HEK293T (cell line): ENCODE results near the gene ZNF541.

Experiments used
- CTCF ChIA-PET: fragments of 350-600 bp; formaldehyde crosslinking; extraction: SDS; loops from one replicate; lab custom pipeline; 2021; ENCODE audit warnings: antibody characterized with exemption, inconsistent platforms; lab: Yijun Ruan, JAX
- POLR2A ChIA-PET: fragments of 350-600 bp; formaldehyde crosslinking; extraction: SDS; loops from one replicate; lab custom pipeline; 2020; ENCODE audit warnings: antibody characterized with exemption, inconsistent platforms; lab: Yijun Ruan, JAX
- DNase-seq: peaks from one replicate; pipeline ENCODE4 v3.0.0; 2012; ENCODE audit warnings: mixed read lengths; ENCODE audit errors: extremely low spot score
- ARNT ChIP-seq: fragments of 450-650 bp; IDR thresholded peaks from 2 replicates; pipeline ENCODE4 v1.6.1; 2017; ENCODE audit warnings: mild to moderate bottlenecking
- BHLHE40 ChIP-seq: fragments of 450-650 bp; IDR thresholded peaks from 2 replicates; pipeline ENCODE4 v1.6.1; 2016; ENCODE audit warnings: mild to moderate bottlenecking, moderate library complexity, borderline replicate concordance
- CTBP1 ChIP-seq: fragments of 450-650 bp; IDR thresholded peaks from 2 replicates; pipeline ENCODE4 v1.6.1; 2016; ENCODE audit warnings: borderline replicate concordance
- ELF4 ChIP-seq: fragments of 450-650 bp; IDR thresholded peaks from 2 replicates; pipeline ENCODE4 v1.6.1; 2017; ENCODE audit warnings: antibody characterized with exemption
- FOXA1 ChIP-seq: fragments of 450-650 bp; IDR thresholded peaks from 2 replicates; pipeline ENCODE4 v1.6.1; 2016; ENCODE audit warnings: mild to moderate bottlenecking
- FOXK2 ChIP-seq: fragments of 450-650 bp; IDR thresholded peaks from 2 replicates; pipeline ENCODE4 v1.6.1; 2016; ENCODE audit warnings: mild to moderate bottlenecking
- FOXM1 ChIP-seq: fragments of 450-650 bp; IDR thresholded peaks from 2 replicates; pipeline ENCODE4 v1.6.1; 2017; ENCODE audit warnings: mild to moderate bottlenecking, borderline replicate concordance
- HDGF ChIP-seq: fragments of 450-650 bp; IDR thresholded peaks from 2 replicates; pipeline ENCODE4 v1.6.1; 2017; ENCODE audit warnings: antibody characterized with exemption, borderline replicate concordance
- L3MBTL2 ChIP-seq: fragments of 450-650 bp; conservative IDR thresholded peaks from 2 replicates; pipeline ENCODE4 v1.6.1; 2016; ENCODE audit warnings: mild to moderate bottlenecking
- LEF1 ChIP-seq: fragments of 450-650 bp; IDR thresholded peaks from 2 replicates; pipeline ENCODE4 v1.6.1; 2017; ENCODE audit warnings: mild to moderate bottlenecking, borderline replicate concordance
- NFRKB ChIP-seq: fragments of 450-650 bp; IDR thresholded peaks from 2 replicates; pipeline ENCODE4 v1.6.1; 2016; ENCODE audit warnings: mild to moderate bottlenecking, moderate library complexity
- PKNOX1 ChIP-seq: fragments of 450-650 bp; IDR thresholded peaks from 2 replicates; pipeline ENCODE4 v1.6.1; 2016
- SP1 ChIP-seq: fragments of 450-650 bp; IDR thresholded peaks from 2 replicates; pipeline ENCODE4 v1.6.1; 2017
- SUZ12 ChIP-seq: fragments of 450-650 bp; IDR thresholded peaks from 2 replicates; pipeline ENCODE4 v1.6.1; 2016; ENCODE audit warnings: mild to moderate bottlenecking
- TARDBP ChIP-seq: fragments of 450-650 bp; IDR thresholded peaks from 2 replicates; pipeline ENCODE4 v1.6.1; 2016
- ZNF384 ChIP-seq: fragments of 450-650 bp; IDR thresholded peaks from 2 replicates; pipeline ENCODE4 v1.6.1; 2016

The ZNF541 gene

GRCh38 chr19:47531640-47532387, 41.1 kb downstream of the ZNF541 start:
- ChIA-PET CTCF (interaction anchor here (0.9 to 1.2 kb wide), 3 partner anchors 9 to 16 kb away, joined by 3 to 7 read pairs (median 5); no protein-coding TSS in a partner anchor), POLR2A (no interaction called here)
- TF ChIP-seq SP1 (no peak), PKNOX1 (no peak), ARNT (no peak), SUZ12 (no peak), ZNF384 (no peak), BHLHE40 (no peak), FOXA1 (no peak), NFRKB (no peak), HDGF (no peak), CTBP1 (no peak), ELF4 (no peak), TARDBP (no peak), L3MBTL2 (no peak), FOXK2 (no peak), FOXM1 (no peak)
- no peak for DNase-seq

- DNase-seq: no peak
- ChIA-PET CTCF (interaction anchor here (0.7 kb wide), 1 partner anchor 12 kb away, joined by 3 read pairs; no protein-coding TSS in a partner anchor), POLR2A (interaction anchor here (0.9 kb wide), 1 partner anchor 71 kb away, joined by 3 read pairs; no protein-coding TSS in a partner anchor)
- TF ChIP-seq FOXA1 (no peak), ELF4 (no peak), ZNF384 (no peak), HDGF (no peak), TARDBP (no peak), LEF1 (no peak), SP1 (no peak), FOXM1 (no peak), BHLHE40 (no peak)
Observed at GRCh38 chr19:47529018-47529742, 43.8 kb downstream of the ZNF541 start.

- CTCF ChIA-PET: no interaction called here
- no peak for DNase-seq
- no peak for TF ChIP-seq FOXM1
- no peak for TF ChIP-seq HDGF
- TF ChIP-seq CTBP1: no peak
- TF ChIP-seq SP1: no peak
- no peak for TF ChIP-seq ARNT
- no peak for TF ChIP-seq LEF1
- no peak for TF ChIP-seq FOXA1
- TF ChIP-seq FOXK2: no peak
- no peak for TF ChIP-seq PKNOX1
- no peak for TF ChIP-seq BHLHE40
- no peak for TF ChIP-seq NFRKB
- no peak for TF ChIP-seq TARDBP
- no peak for TF ChIP-seq ELF4
- TF ChIP-seq ZNF384: no peak
- TF ChIP-seq SUZ12: no peak
- TF ChIP-seq L3MBTL2: no peak
- POLR2A ChIA-PET: no interaction called here
Observed at GRCh38 chr19:47526798-47527197, 46.1 kb downstream of the ZNF541 start.

- DNase-seq: no peak
- ChIA-PET CTCF (interaction anchor here (1.3 kb wide), 1 partner anchor 8 kb away, joined by 6 read pairs; the partner anchor contains the start of gene NAPA), POLR2A (interaction anchor here (1.0 kb wide), 1 partner anchor 8 kb away, joined by 4 read pairs; the partner anchor contains the start of gene NAPA)
Observed at GRCh38 chr19:47523473-47523872, 49.5 kb downstream of the ZNF541 start.

More at GRCh38 chr19:47523473-47523872, 49.5 kb downstream of the ZNF541 start:
- no peak for TF ChIP-seq HDGF
- no peak for TF ChIP-seq NFRKB
- no peak for TF ChIP-seq FOXM1
- TF ChIP-seq BHLHE40: no peak
- no peak for TF ChIP-seq PKNOX1
- TF ChIP-seq L3MBTL2: no peak
- no peak for TF ChIP-seq FOXK2
- TF ChIP-seq LEF1: no peak
- no peak for TF ChIP-seq ARNT
- no peak for TF ChIP-seq ZNF384
- no peak for TF ChIP-seq FOXA1
- no peak for TF ChIP-seq ELF4
- TF ChIP-seq SP1: no peak
- no peak for TF ChIP-seq TARDBP
- no peak for TF ChIP-seq SUZ12
- no peak for TF ChIP-seq CTBP1
